Measurements from ENCODE around the gene FAM171A2.

DNA sequence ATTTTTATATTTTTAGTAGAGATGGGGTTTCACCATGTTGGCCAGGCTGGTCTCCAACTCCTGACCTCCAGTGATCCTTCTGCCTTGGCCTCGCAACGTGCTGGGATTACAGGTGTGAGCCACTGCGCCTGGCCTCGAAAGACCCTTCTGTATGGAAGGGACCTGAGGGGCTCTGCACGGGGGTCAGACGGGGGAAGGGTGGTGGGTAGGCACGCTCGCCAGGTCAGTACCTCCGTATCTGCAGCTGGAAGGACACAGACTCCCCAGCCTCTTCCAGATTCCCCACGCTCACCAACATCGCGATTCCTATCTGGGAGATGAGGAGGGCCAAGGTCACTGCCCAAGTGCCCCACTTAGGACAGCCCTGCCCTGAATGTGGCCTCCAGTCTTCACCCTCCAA, 13.1 kb upstream of the FAM171A2 start:
- TF ChIP-seq, protein P1, sequence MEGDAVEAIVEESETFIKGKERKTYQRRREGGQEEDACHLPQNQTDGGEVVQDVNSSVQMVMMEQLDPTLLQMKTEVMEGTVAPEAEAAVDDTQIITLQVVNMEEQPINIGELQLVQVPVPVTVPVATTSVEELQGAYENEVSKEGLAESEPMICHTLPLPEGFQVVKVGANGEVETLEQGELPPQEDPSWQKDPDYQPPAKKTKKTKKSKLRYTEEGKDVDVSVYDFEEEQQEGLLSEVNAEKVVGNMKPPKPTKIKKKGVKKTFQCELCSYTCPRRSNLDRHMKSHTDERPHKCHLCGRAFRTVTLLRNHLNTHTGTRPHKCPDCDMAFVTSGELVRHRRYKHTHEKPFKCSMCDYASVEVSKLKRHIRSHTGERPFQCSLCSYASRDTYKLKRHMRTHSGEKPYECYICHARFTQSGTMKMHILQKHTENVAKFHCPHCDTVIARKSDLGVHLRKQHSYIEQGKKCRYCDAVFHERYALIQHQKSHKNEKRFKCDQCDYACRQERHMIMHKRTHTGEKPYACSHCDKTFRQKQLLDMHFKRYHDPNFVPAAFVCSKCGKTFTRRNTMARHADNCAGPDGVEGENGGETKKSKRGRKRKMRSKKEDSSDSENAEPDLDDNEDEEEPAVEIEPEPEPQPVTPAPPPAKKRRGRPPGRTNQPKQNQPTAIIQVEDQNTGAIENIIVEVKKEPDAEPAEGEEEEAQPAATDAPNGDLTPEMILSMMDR (IDR thresholded peaks at IDR 0.05), result no peak
- TF ChIP-seq EZH2 (IDR thresholded peaks at IDR 0.05; ENCODE audit: borderline replicate concordance, insufficient read depth, low read depth, low read length, poor library complexity, severe bottlenecking), result no peak
